Right renal pelvis (tissue), 4 donors: ENCODE data around the gene NAA40. TPM values are rescaled to one million over a fixed set of nuclear protein-coding genes. Genes with fewer than 3 reads are reported as not detected.

Experiments
- DNase-seq, 4 donors: peaks; one replicate each; pipeline ENCODE4 v3.0.0-alpha.2; 2013; ENCODE audit warnings: low read depth in 4 of 4, low spot score in 3 of 4, missing footprints in 1 of 4
- polyA plus RNA-seq, 4 donors: library from polyadenylated mRNA; unstranded; fragments of 120-200 nt; gene quantifications; one replicate each; pipeline ENCODE4 v1.2.1, GENCODE V29; 2013; ENCODE audit not compliant: insufficient read length in 4 of 4

Gene NAA40
- polyA plus RNA-seq, 4 donors, result 30.3 to 36.5 (median 32.0) TPM

DNA sequence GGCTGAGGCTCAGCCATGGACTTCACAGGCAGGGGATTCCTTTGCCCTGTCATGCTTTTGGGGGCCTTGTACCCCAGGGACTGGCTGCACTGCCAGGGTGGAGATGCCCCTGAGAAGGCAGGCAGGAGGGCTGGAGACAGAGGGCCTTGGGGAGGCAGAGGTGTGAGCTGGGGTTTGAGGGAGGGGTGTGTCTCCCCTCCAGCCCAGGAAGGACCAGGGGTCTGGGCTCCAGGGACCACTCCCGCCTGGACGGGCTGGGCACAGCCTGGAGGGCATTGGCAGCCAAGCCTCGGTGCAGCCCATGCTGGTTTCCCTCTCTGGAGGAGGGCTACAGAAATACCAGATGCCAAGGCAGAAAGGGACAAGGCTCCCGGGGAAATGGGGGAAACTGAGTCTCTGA is 66.9 kb downstream of the NAA40 start:
- no peak for DNase-seq

DNA sequence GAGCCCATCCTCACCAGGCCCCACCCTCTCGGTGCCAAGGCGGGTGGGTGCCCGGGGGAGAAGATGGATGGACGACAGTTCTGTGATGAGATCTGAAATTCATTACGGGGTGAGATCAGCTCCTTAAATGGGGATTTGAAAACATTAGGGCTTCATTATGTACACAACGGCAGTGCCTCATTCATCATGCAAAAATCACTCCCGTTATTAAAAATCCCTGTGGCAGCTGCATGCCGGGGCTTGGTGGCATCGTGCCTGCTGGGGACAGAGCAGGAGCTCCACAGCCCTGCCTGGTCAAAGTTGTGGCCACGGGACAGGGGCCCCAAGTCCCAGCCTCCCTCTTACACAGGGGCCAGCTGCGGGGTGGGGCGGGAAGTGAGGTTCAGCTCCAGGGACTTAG is 67.6 kb downstream of the NAA40 start:
- no peak for DNase-seq

Other genes with a start within 250 kb of the NAA40 start
- gene ZFTA, start 170.2 kb upstream of the NAA40 start, polyA plus RNA-seq, result 10 to 100 TPM; 48.6 to 51.1 (median 49.1) TPM
- gene SPINDOC, start 125.5 kb upstream of the NAA40 start, polyA plus RNA-seq, result 10 to 100 TPM; 28.4 to 37.0 (median 29.2) TPM
- 10 to 100 TPM; 31.5 to 39.5 (median 36.9) TPM for gene MARK2, start 99.9 kb upstream of the NAA40 start, polyA plus RNA-seq
- 10 to 100 TPM; 10.5 to 14.5 (median 13.1) TPM for gene RCOR2, start 21.8 kb upstream of the NAA40 start, polyA plus RNA-seq
- 100 to 1,000 TPM; 224 to 368 (median 262) TPM for gene COX8A, start 35.6 kb downstream of the NAA40 start, polyA plus RNA-seq
- gene OTUB1, start 47.4 kb downstream of the NAA40 start, polyA plus RNA-seq, result 100 to 1,000 TPM; 102 to 109 (median 106) TPM
- 1 to 10 TPM; 2.6 to 4.1 (median 3.1) TPM for gene FLRT1, start 96.9 kb downstream of the NAA40 start, polyA plus RNA-seq
- gene MACROD1, start 227.1 kb downstream of the NAA40 start, polyA plus RNA-seq, result 10 to 100 TPM; 13.6 to 18.9 (median 14.1) TPM
- gene STIP1, start 247.2 kb downstream of the NAA40 start, polyA plus RNA-seq, result 100 to 1,000 TPM; 188 to 239 (median 197) TPM